HEK293T (cell line): Measurements from ENCODE around the gene APP.

ENCODE experiments used
- CTCF ChIA-PET: fragments of 350-600 bp; formaldehyde crosslinking; extraction: SDS; loops from one replicate; lab custom pipeline; 2021; ENCODE audit warnings: antibody characterized with exemption, inconsistent platforms; lab: Yijun Ruan, JAX
- POLR2A ChIA-PET: fragments of 350-600 bp; formaldehyde crosslinking; extraction: SDS; loops from one replicate; lab custom pipeline; 2020; ENCODE audit warnings: antibody characterized with exemption, inconsistent platforms; lab: Yijun Ruan, JAX
- DNase-seq: peaks from one replicate; pipeline ENCODE4 v3.0.0; 2012; ENCODE audit warnings: mixed read lengths; ENCODE audit errors: extremely low spot score
- ARNT ChIP-seq: fragments of 450-650 bp; IDR thresholded peaks from 2 replicates; pipeline ENCODE4 v1.6.1; 2017; ENCODE audit warnings: mild to moderate bottlenecking
- BHLHE40 ChIP-seq: fragments of 450-650 bp; IDR thresholded peaks from 2 replicates; pipeline ENCODE4 v1.6.1; 2016; ENCODE audit warnings: mild to moderate bottlenecking, moderate library complexity, borderline replicate concordance
- CTBP1 ChIP-seq: fragments of 450-650 bp; IDR thresholded peaks from 2 replicates; pipeline ENCODE4 v1.6.1; 2016; ENCODE audit warnings: borderline replicate concordance
- ELF4 ChIP-seq: fragments of 450-650 bp; IDR thresholded peaks from 2 replicates; pipeline ENCODE4 v1.6.1; 2017; ENCODE audit warnings: antibody characterized with exemption
- FOXA1 ChIP-seq: fragments of 450-650 bp; IDR thresholded peaks from 2 replicates; pipeline ENCODE4 v1.6.1; 2016; ENCODE audit warnings: mild to moderate bottlenecking
- FOXK2 ChIP-seq: fragments of 450-650 bp; IDR thresholded peaks from 2 replicates; pipeline ENCODE4 v1.6.1; 2016; ENCODE audit warnings: mild to moderate bottlenecking
- FOXM1 ChIP-seq: fragments of 450-650 bp; IDR thresholded peaks from 2 replicates; pipeline ENCODE4 v1.6.1; 2017; ENCODE audit warnings: mild to moderate bottlenecking, borderline replicate concordance
- HDGF ChIP-seq: fragments of 450-650 bp; IDR thresholded peaks from 2 replicates; pipeline ENCODE4 v1.6.1; 2017; ENCODE audit warnings: antibody characterized with exemption, borderline replicate concordance
- L3MBTL2 ChIP-seq: fragments of 450-650 bp; conservative IDR thresholded peaks from 2 replicates; pipeline ENCODE4 v1.6.1; 2016; ENCODE audit warnings: mild to moderate bottlenecking
- LEF1 ChIP-seq: fragments of 450-650 bp; IDR thresholded peaks from 2 replicates; pipeline ENCODE4 v1.6.1; 2017; ENCODE audit warnings: mild to moderate bottlenecking, borderline replicate concordance
- NFRKB ChIP-seq: fragments of 450-650 bp; IDR thresholded peaks from 2 replicates; pipeline ENCODE4 v1.6.1; 2016; ENCODE audit warnings: mild to moderate bottlenecking, moderate library complexity
- PKNOX1 ChIP-seq: fragments of 450-650 bp; IDR thresholded peaks from 2 replicates; pipeline ENCODE4 v1.6.1; 2016
- SP1 ChIP-seq: fragments of 450-650 bp; IDR thresholded peaks from 2 replicates; pipeline ENCODE4 v1.6.1; 2017
- SUZ12 ChIP-seq: fragments of 450-650 bp; IDR thresholded peaks from 2 replicates; pipeline ENCODE4 v1.6.1; 2016; ENCODE audit warnings: mild to moderate bottlenecking
- TARDBP ChIP-seq: fragments of 450-650 bp; IDR thresholded peaks from 2 replicates; pipeline ENCODE4 v1.6.1; 2016
- ZNF384 ChIP-seq: fragments of 450-650 bp; IDR thresholded peaks from 2 replicates; pipeline ENCODE4 v1.6.1; 2016

The APP gene

GRCh38 chr21:25986928-25987327, 183.6 kb downstream of the APP start:
- CTCF ChIA-PET: no interaction called here
- no peak for DNase-seq
- POLR2A ChIA-PET: no interaction called here

GRCh38 chr21:25985990-25986389, 184.6 kb downstream of the APP start:
- ChIA-PET POLR2A (no interaction called here), CTCF (no interaction called here)
- DNase-seq: no peak
- TF ChIP-seq FOXK2 (no peak), SP1 (no peak), NFRKB (no peak), ARNT (no peak), LEF1 (no peak), L3MBTL2 (no peak), FOXM1 (no peak), FOXA1 (no peak), PKNOX1 (no peak), SUZ12 (no peak), HDGF (no peak), TARDBP (no peak)

More at GRCh38 chr21:25986928-25987327, 183.6 kb downstream of the APP start:
- TF ChIP-seq CTBP1 (no peak), LEF1 (no peak), ELF4 (no peak), NFRKB (no peak), BHLHE40 (no peak), FOXM1 (no peak), SUZ12 (no peak), FOXA1 (no peak), FOXK2 (no peak), PKNOX1 (no peak), TARDBP (no peak), HDGF (no peak), ARNT (no peak), L3MBTL2 (no peak), SP1 (no peak), ZNF384 (no peak)

- POLR2A ChIA-PET: no interaction called here
- CTCF ChIA-PET: no interaction called here
- DNase-seq: no peak
- TF ChIP-seq ELF4 (no peak), HDGF (no peak), CTBP1 (no peak), SP1 (no peak), FOXM1 (no peak), SUZ12 (no peak)
These were observed 186.0 kb downstream of the APP start for GRCh38 chr21:25984538-25984937.

- ChIA-PET CTCF (interaction anchor here (0.7 kb wide), 1 partner anchor 147 kb away, joined by 5 read pairs; no protein-coding TSS in a partner anchor), POLR2A (no interaction called here)
- DNase-seq: no peak
These were observed 186.8 kb downstream of the APP start for GRCh38 chr21:25983745-25984144.

GRCh38 chr21:25980710-25981109, 189.9 kb downstream of the APP start:
- DNase-seq: no peak
- ChIA-PET POLR2A (no interaction called here), CTCF (no interaction called here)
- TF ChIP-seq ARNT (no peak), PKNOX1 (no peak), FOXM1 (no peak), LEF1 (no peak), CTBP1 (no peak), NFRKB (no peak), BHLHE40 (no peak)

More at GRCh38 chr21:25983745-25984144, 186.8 kb downstream of the APP start:
- no peak for TF ChIP-seq LEF1
- TF ChIP-seq CTBP1: no peak
- TF ChIP-seq BHLHE40: no peak
- TF ChIP-seq SUZ12: no peak
- no peak for TF ChIP-seq L3MBTL2
- TF ChIP-seq TARDBP: no peak
- no peak for TF ChIP-seq PKNOX1
- no peak for TF ChIP-seq NFRKB
- no peak for TF ChIP-seq ZNF384
- no peak for TF ChIP-seq ELF4
- no peak for TF ChIP-seq HDGF
- TF ChIP-seq FOXA1: no peak
- TF ChIP-seq FOXM1: no peak
